ENCODE measurements around the gene CHKA.

CHKA gene

DNA sequence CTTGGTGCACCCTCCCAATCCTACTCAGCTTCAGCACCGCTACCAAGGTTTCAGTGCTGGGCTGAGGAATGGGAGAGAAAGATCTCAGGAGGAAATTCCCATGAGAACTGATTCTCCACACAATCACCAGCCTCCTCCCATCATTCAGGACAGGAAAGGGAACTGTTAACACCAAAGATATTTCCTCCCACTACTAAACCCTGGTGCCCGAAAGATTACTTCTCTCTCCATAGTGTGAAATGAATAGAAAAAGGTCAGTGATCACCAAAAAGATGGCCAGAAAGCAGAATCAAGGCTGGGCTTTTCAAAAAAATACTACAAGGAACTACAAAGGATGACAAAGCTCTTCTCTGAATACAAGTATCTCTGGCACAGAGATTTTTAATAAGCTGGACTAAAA, 56.3 kb downstream of the CHKA start:
- no peak overlapping the region for H3K4me3 ChIP-seq (ENCODE audit: low read depth, low read length)
- no peak for DNase-seq (ENCODE audit: low read depth)
- TF ChIP-seq, protein P1, sequence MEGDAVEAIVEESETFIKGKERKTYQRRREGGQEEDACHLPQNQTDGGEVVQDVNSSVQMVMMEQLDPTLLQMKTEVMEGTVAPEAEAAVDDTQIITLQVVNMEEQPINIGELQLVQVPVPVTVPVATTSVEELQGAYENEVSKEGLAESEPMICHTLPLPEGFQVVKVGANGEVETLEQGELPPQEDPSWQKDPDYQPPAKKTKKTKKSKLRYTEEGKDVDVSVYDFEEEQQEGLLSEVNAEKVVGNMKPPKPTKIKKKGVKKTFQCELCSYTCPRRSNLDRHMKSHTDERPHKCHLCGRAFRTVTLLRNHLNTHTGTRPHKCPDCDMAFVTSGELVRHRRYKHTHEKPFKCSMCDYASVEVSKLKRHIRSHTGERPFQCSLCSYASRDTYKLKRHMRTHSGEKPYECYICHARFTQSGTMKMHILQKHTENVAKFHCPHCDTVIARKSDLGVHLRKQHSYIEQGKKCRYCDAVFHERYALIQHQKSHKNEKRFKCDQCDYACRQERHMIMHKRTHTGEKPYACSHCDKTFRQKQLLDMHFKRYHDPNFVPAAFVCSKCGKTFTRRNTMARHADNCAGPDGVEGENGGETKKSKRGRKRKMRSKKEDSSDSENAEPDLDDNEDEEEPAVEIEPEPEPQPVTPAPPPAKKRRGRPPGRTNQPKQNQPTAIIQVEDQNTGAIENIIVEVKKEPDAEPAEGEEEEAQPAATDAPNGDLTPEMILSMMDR (IDR thresholded peaks at IDR 0.05; ENCODE audit: low read depth, low read length, missing control alignments), result no peak

DNA sequence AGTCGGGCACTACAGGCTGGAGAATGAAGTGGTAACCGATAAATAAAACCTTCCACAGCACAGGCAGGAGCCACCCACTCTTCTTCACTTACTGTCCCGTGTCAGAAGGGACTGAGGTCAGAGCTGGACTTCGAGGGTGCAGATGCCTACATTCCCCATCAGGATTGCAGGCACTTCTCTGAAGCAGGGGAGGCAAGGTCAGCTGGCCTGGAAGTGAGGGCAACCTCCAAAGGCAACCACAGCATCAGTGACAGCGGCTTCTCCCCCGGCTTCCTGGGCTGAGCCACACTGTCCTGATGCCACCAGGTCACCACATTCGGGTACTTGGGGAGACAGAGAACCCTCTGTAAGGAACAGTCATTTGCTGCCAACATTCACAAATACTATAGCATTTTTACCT, 59.7 kb downstream of the CHKA start:
- no peak for DNase-seq (ENCODE audit: low read depth)
- TF ChIP-seq, protein P1 (IDR thresholded peaks at IDR 0.05; ENCODE audit: low read depth, low read length, missing control alignments), result no peak
- H3K4me3 ChIP-seq (ENCODE audit: low read depth, low read length), result no peak overlapping the region

DNA sequence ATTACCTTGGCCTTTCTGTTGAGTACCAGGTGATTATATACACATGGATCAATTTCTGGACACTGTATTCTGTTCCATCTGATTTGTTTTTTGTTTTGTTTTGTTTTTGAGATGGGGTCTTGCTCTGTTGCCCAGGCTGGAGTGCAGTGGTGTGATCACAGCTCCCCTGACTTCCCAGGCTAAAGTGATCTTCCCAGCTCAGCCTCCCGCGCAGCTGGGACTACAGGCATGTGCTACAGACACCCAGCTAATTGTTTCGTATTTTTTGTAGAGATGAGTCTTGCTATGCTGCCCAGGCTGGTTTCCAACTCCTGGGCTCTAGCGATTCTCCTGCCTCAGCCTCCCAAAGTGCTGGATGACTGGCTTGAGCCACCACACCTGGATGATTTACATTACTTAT, 63.4 kb downstream of the CHKA start:
- TF ChIP-seq, protein P1 (IDR thresholded peaks at IDR 0.05; ENCODE audit: low read depth, low read length, missing control alignments), result no peak
- no peak overlapping the region for H3K4me3 ChIP-seq (ENCODE audit: low read depth, low read length)
- DNase-seq (ENCODE audit: low read depth), result no peak

GRCh38 chr11:68056317-68057285, 64.6 kb downstream of the CHKA start:
- TF ChIP-seq, protein P1 (IDR thresholded peaks at IDR 0.05; ENCODE audit: low read depth, low read length, missing control alignments), result no peak
- H3K4me3 ChIP-seq (ENCODE audit: low read depth, low read length), result no peak overlapping the region
- no peak for DNase-seq (ENCODE audit: low read depth)

- DNase-seq (ENCODE audit: low read depth), result no peak
- TF ChIP-seq, protein P1 (IDR thresholded peaks at IDR 0.05; ENCODE audit: low read depth, low read length, missing control alignments), result no peak
- H3K4me3 ChIP-seq (ENCODE audit: low read depth, low read length), result no peak overlapping the region
These were observed 67.0 kb downstream of the CHKA start for GRCh38 chr11:68053981-68054812.

GRCh38 chr11:68053117-68053516, 68.1 kb downstream of the CHKA start:
- H3K4me3 ChIP-seq (ENCODE audit: low read depth, low read length), result no peak overlapping the region
- DNase-seq (ENCODE audit: low read depth), result no peak
- TF ChIP-seq, protein P1 (IDR thresholded peaks at IDR 0.05; ENCODE audit: low read depth, low read length, missing control alignments), result no peak
